SK-N-SH (cell line): ENCODE data around the gene RASEF.

Experiments
- EP300 ChIP-seq, 2 experiments: IDR thresholded peaks; 2 replicates each; pipeline versions ENCODE4 v1.4.0 to v1.6.1; 2012; ENCODE audit warnings: borderline replicate concordance in 1 of 2, low read depth in 1 of 2, low read length in 1 of 2
- JUND ChIP-seq: IDR thresholded peaks from 2 replicates; pipeline ENCODE4 v1.4.0; 2012
- MXI1 ChIP-seq: IDR thresholded peaks from 2 replicates; pipeline ENCODE4 v1.6.1; 2012; ENCODE audit warnings: mild to moderate bottlenecking, low read depth, low read length, improper control_type of control experiment
- NRF1 ChIP-seq: IDR thresholded peaks from 2 replicates; pipeline ENCODE4 v1.6.1; 2012; ENCODE audit warnings: low read depth, mild to moderate bottlenecking, low read length
- RAD21 ChIP-seq: IDR thresholded peaks from 2 replicates; pipeline ENCODE4 v1.6.1; 2012; ENCODE audit warnings: mild to moderate bottlenecking, low read length
- RFX5 ChIP-seq: IDR thresholded peaks from 2 replicates; pipeline ENCODE4 v1.6.1; 2012; ENCODE audit warnings: mild to moderate bottlenecking, improper control_type of control experiment, low read length
- SIN3A ChIP-seq: IDR thresholded peaks from 2 replicates; pipeline ENCODE4 v1.6.1; 2012; ENCODE audit warnings: low read depth, mild to moderate bottlenecking, low read length, moderate library complexity, borderline replicate concordance
- TAF1 ChIP-seq: IDR thresholded peaks from 2 replicates; pipeline ENCODE4 v1.6.1; 2012; ENCODE audit warnings: low read depth, mild to moderate bottlenecking, low read length, moderate library complexity, borderline replicate concordance
- YY1 ChIP-seq: IDR thresholded peaks from 2 replicates; pipeline ENCODE4 v1.4.0; 2012; ENCODE audit warnings: low read depth, mild to moderate bottlenecking
- TF ChIP-seq, protein P1 (sequence below): IDR thresholded peaks from 2 replicates; pipeline ENCODE4 v1.4.0; 2012; ENCODE audit warnings: low read depth, borderline replicate concordance
- TF ChIP-seq, protein P2 (sequence below): fragments of 200-600 bp; sonication (generic); IDR thresholded peaks from 2 replicates; pipeline ENCODE4 v1.6.1; 2017; ENCODE audit warnings: antibody characterized with exemption, mild to moderate bottlenecking, moderate library complexity
- TF ChIP-seq, protein P3 (sequence below): fragments of 150-350 bp; IDR thresholded peaks from 2 replicates; pipeline ENCODE4 v1.6.1; 2016; ENCODE audit warnings: mild to moderate bottlenecking, low read depth, low read length

DNA sequence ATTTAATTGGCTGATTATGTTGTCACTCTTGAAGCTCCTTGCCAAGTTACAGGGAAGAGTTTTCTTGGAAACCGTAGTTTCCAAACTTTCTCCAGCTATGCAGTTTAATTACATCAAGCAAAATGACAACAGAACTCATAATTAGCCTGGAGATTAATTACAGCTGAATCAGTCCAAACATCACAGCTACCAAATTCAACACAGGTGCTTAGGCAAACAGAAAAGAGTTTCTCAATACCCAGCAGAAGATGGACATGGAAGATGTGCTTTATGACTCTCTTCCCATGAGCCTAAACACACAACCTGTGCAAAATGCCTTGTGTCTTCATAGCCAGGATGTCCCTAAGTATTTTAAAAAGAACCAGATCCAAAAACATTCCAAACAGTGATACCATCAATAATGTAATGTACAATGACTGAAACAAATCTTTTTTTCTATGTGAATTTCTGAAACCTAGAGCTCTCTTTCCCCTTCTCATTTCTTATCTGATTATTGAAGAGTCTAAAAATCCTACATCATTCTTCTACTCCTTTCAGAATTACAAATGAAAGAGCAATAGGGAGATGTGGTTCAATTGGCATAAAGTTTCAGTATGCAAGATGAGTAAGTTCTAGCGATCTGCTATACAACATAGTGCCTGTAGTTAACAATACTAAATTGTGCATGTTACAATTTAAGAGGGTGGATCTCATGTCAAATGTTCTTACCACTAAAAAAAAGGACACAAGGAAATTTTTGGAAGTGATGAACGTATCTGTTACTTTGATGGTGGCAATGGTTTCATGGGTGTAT lies 124.3 kb downstream of the RASEF start:
- TF ChIP-seq, protein P1, sequence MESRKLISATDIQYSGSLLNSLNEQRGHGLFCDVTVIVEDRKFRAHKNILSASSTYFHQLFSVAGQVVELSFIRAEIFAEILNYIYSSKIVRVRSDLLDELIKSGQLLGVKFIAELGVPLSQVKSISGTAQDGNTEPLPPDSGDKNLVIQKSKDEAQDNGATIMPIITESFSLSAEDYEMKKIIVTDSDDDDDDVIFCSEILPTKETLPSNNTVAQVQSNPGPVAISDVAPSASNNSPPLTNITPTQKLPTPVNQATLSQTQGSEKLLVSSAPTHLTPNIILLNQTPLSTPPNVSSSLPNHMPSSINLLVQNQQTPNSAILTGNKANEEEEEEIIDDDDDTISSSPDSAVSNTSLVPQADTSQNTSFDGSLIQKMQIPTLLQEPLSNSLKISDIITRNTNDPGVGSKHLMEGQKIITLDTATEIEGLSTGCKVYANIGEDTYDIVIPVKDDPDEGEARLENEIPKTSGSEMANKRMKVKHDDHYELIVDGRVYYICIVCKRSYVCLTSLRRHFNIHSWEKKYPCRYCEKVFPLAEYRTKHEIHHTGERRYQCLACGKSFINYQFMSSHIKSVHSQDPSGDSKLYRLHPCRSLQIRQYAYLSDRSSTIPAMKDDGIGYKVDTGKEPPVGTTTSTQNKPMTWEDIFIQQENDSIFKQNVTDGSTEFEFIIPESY, result no peak
- TF ChIP-seq YY1 (no peak), SIN3A (no peak), NRF1 (no peak), RAD21 (no peak), EP300 (IDR thresholded peaks at IDR 0.05; ENCODE audit: borderline replicate concordance in 1 of 2, low read depth in 1 of 2, low read length in 1 of 2) (no peak), MXI1 (no peak), JUND (no peak), RFX5 (no peak), TAF1 (no peak)
- TF ChIP-seq, protein P2, sequence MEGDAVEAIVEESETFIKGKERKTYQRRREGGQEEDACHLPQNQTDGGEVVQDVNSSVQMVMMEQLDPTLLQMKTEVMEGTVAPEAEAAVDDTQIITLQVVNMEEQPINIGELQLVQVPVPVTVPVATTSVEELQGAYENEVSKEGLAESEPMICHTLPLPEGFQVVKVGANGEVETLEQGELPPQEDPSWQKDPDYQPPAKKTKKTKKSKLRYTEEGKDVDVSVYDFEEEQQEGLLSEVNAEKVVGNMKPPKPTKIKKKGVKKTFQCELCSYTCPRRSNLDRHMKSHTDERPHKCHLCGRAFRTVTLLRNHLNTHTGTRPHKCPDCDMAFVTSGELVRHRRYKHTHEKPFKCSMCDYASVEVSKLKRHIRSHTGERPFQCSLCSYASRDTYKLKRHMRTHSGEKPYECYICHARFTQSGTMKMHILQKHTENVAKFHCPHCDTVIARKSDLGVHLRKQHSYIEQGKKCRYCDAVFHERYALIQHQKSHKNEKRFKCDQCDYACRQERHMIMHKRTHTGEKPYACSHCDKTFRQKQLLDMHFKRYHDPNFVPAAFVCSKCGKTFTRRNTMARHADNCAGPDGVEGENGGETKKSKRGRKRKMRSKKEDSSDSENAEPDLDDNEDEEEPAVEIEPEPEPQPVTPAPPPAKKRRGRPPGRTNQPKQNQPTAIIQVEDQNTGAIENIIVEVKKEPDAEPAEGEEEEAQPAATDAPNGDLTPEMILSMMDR, result no peak
- TF ChIP-seq, protein P3, sequence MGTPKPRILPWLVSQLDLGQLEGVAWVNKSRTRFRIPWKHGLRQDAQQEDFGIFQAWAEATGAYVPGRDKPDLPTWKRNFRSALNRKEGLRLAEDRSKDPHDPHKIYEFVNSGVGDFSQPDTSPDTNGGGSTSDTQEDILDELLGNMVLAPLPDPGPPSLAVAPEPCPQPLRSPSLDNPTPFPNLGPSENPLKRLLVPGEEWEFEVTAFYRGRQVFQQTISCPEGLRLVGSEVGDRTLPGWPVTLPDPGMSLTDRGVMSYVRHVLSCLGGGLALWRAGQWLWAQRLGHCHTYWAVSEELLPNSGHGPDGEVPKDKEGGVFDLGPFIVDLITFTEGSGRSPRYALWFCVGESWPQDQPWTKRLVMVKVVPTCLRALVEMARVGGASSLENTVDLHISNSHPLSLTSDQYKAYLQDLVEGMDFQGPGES, result no peak
